Fibroblast of lung (primary cell): ENCODE data around the gene DCAF6. TPM values are rescaled to one million over a fixed set of nuclear protein-coding genes. Genes with fewer than 3 reads are reported as not detected.
"Not testable (repeated sequence)": the region's sequence is repeated elsewhere in the genome, so short reads cannot be mapped to it uniquely, and the experiment has no call there.

Experiments
- DNase-seq, 2 donors: peaks; one replicate each; pipeline versions ENCODE4 v3.0.0 to v3.0.0-alpha.2; 2010; ENCODE audit warnings: low read depth in 2 of 2
- H2AFZ ChIP-seq: 2 replicates; pipeline ENCODE4 v1.5.1; 2012; ENCODE audit warnings: low read length, control low read depth, inconsistent platforms
- H3K27ac ChIP-seq: 2 replicates; pipeline ENCODE4 v1.5.1; 2011; ENCODE audit warnings: low read length, control low read depth; ENCODE audit not compliant: insufficient read depth
- H3K27me3 ChIP-seq: 2 replicates; pipeline ENCODE4 v1.5.1; 2011; ENCODE audit warnings: mild to moderate bottlenecking, low read length; ENCODE audit not compliant: control insufficient read depth, insufficient read depth
- H3K36me3 ChIP-seq: 2 replicates; pipeline ENCODE4 v1.5.1; 2011; ENCODE audit warnings: low read length; ENCODE audit not compliant: control insufficient read depth, insufficient read depth
- H3K4me1 ChIP-seq: 2 replicates; pipeline ENCODE4 v1.5.1; 2011; ENCODE audit warnings: low read length; ENCODE audit not compliant: control insufficient read depth, insufficient read depth; ENCODE audit errors: extremely low read depth
- H3K4me2 ChIP-seq: 2 replicates; pipeline ENCODE4 v1.5.1; 2011; ENCODE audit warnings: low read length, control low read depth; ENCODE audit not compliant: insufficient read depth; ENCODE audit errors: extremely low read depth
- H3K4me3 ChIP-seq, 4 experiments: fragments of 200-600 bp in 1 of 4; sonication (generic) in 1 of 4; replicated peaks in 1 of 4; 2 replicates each; pipeline ENCODE4 v1.5.1; 2011 to 2016; ENCODE audit warnings: low read length in 4 of 4, low read depth in 3 of 4, mild to moderate bottlenecking in 3 of 4, control low read depth in 2 of 4, inconsistent platforms in 1 of 4, mixed read lengths in 1 of 4; ENCODE audit not compliant: insufficient read depth in 1 of 4; ENCODE audit errors: control extremely low read depth in 1 of 4
- H3K79me2 ChIP-seq: 2 replicates; pipeline ENCODE4 v1.5.1; 2012; ENCODE audit warnings: mild to moderate bottlenecking, low read length, inconsistent platforms; ENCODE audit not compliant: control insufficient read depth, insufficient read depth
- H3K9ac ChIP-seq: 2 replicates; pipeline ENCODE4 v1.5.1; 2011; ENCODE audit warnings: mild to moderate bottlenecking, low read length, control low read depth; ENCODE audit not compliant: insufficient read depth
- H3K9me3 ChIP-seq: 2 replicates; pipeline ENCODE4 v1.5.1; 2012; ENCODE audit warnings: low read depth, low read length; ENCODE audit not compliant: control insufficient read depth, insufficient read depth
- H4K20me1 ChIP-seq: 2 replicates; pipeline ENCODE4 v1.5.1; 2011; ENCODE audit warnings: low read length; ENCODE audit not compliant: control insufficient read depth, insufficient read depth; ENCODE audit errors: extremely low read depth
- EZH2 ChIP-seq: IDR thresholded peaks from 2 replicates; pipeline ENCODE4 v1.5.1; 2012; ENCODE audit warnings: low read length, control low read depth, mild to moderate bottlenecking; ENCODE audit errors: missing control alignments
- polyA minus RNA-seq: library from RNA; depleted of rRNA, polyadenylated mRNA; stranded (reverse); fragments of >200 nt; gene quantifications from 2 replicates; pipeline ENCODE4 v1.2.3, GENCODE V29; 2011; ENCODE audit warnings: low replicate concordance
- polyA plus RNA-seq, 2 donors: library from polyadenylated mRNA; depleted of rRNA in 1 of 2; stranded (reverse) in 1 of 2; unstranded in 1 of 2; fragments of >200 nt; gene quantifications; 2 replicates each; pipeline ENCODE4 v1.2.1, GENCODE V29; 2011 to 2012; ENCODE audit warnings: missing spikeins in 1 of 2
- total RNA-seq: library from RNA; depleted of rRNA; stranded (reverse); fragments of >200 nt; gene quantifications from 2 replicates; pipeline ENCODE4 v1.2.1, GENCODE V29; 2014
- TF ChIP-seq, protein P1 (sequence below), 2 donors: IDR thresholded peaks in 1 of 2; conservative IDR thresholded peaks in 1 of 2; 1 replicate in 1 of 2; 2 replicates in 1 of 2; pipeline ENCODE4 v1.5.1; 2011 to 2012; ENCODE audit warnings: low read length in 2 of 2, control low read depth in 1 of 2, inconsistent platforms in 1 of 2, low read depth in 1 of 2, mild to moderate bottlenecking in 1 of 2

The DCAF6 gene, protein sequence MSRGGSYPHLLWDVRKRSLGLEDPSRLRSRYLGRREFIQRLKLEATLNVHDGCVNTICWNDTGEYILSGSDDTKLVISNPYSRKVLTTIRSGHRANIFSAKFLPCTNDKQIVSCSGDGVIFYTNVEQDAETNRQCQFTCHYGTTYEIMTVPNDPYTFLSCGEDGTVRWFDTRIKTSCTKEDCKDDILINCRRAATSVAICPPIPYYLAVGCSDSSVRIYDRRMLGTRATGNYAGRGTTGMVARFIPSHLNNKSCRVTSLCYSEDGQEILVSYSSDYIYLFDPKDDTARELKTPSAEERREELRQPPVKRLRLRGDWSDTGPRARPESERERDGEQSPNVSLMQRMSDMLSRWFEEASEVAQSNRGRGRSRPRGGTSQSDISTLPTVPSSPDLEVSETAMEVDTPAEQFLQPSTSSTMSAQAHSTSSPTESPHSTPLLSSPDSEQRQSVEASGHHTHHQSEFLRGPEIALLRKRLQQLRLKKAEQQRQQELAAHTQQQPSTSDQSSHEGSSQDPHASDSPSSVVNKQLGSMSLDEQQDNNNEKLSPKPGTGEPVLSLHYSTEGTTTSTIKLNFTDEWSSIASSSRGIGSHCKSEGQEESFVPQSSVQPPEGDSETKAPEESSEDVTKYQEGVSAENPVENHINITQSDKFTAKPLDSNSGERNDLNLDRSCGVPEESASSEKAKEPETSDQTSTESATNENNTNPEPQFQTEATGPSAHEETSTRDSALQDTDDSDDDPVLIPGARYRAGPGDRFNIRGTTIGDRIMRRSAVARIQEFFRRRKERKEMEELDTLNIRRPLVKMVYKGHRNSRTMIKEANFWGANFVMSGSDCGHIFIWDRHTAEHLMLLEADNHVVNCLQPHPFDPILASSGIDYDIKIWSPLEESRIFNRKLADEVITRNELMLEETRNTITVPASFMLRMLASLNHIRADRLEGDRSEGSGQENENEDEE
- total RNA-seq = 64.4 and 71.1 TPM in 2 replicates
- polyA plus RNA-seq = 89.9 and 143 TPM in 2 replicates
- polyA plus RNA-seq (2012) = 51.6 and 73.7 TPM in 2 replicates
- 14.1 and 18.7 TPM in 2 replicates for polyA minus RNA-seq

DNA sequence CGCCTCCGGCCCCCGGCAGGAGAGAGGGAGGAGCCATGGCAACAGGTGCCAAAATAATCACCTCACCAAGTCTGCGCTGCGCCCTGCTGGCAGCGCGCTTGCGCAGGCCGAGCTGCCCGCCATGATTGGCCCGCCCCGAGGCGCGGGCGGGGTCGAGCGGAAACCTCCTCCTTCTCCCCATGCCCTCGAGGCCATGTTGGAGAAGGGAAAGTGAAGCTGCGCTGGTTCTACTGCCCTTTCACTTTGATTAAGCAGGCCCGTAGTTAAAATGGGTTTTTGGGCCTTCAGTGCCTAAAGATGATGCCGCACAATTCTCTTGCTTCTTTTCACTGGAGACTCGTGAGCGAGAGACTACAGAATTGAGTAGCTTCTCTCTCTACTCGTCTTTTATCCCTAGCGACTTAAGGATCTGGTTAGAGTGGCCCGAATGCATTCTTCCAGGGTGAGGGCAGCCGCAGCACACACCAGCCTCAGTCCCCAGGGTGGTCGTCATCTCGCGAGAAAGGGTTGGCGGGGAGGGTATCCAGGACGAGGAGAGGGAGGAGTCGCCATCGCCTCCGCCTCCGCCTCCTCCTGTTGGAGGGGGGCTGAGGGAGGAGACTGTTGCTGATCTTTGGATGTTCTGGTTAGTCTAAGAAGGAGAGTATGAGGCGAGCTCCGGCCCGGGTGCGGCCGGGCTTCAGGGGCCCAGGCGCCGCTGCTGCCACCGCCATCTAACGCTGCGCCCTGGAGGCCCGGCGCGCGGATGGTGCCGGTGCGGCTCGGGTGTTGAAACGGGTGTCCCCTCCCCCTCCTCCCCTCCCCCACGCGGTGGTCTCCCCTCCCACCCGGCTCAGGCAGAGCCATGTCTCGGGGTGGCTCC is at the start of gene DCAF6:
Gene DCAF6 (plus strand): TSS at position 616 of the 862 bp plus-strand sequence. CDS start 229 bp downstream, at position 845.
- peak within 1 kb of the TSS; percentile 85 to 94 (median 88) for H3K4me3 ChIP-seq
- no peaks in the 10 kb centered on the region for H3K36me3 ChIP-seq
- H3K4me1 ChIP-seq = no peaks in the 10 kb centered on the region
- H4K20me1 ChIP-seq = peaks cover 2% of the 10 kb centered on the region
- H2AFZ ChIP-seq = peak within 1 kb of the TSS; percentile 84
- peak within 1 kb of the TSS; percentile 98 for H3K27ac ChIP-seq
- H3K9ac ChIP-seq = peak within 1 kb of the TSS; percentile 85
- peaks cover 76% of the 10 kb centered on the region for H3K79me2 ChIP-seq
- no peaks in the 10 kb centered on the region for H3K27me3 ChIP-seq
- no peaks in the 10 kb centered on the region for H3K9me3 ChIP-seq
- peak within 1 kb of the TSS; percentile 96 for H3K4me2 ChIP-seq
- DNase-seq = peak; percentile 98 to 99
- TF ChIP-seq EZH2 = no peak
- TF ChIP-seq, protein P1, sequence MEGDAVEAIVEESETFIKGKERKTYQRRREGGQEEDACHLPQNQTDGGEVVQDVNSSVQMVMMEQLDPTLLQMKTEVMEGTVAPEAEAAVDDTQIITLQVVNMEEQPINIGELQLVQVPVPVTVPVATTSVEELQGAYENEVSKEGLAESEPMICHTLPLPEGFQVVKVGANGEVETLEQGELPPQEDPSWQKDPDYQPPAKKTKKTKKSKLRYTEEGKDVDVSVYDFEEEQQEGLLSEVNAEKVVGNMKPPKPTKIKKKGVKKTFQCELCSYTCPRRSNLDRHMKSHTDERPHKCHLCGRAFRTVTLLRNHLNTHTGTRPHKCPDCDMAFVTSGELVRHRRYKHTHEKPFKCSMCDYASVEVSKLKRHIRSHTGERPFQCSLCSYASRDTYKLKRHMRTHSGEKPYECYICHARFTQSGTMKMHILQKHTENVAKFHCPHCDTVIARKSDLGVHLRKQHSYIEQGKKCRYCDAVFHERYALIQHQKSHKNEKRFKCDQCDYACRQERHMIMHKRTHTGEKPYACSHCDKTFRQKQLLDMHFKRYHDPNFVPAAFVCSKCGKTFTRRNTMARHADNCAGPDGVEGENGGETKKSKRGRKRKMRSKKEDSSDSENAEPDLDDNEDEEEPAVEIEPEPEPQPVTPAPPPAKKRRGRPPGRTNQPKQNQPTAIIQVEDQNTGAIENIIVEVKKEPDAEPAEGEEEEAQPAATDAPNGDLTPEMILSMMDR (conservative IDR thresholded peaks at IDR 0.05 in 1 of 2, IDR thresholded peaks at IDR 0.05 in 1 of 2; ENCODE audit: low read depth in 1 of 2, low read length in 2 of 2) = no peak

DNA sequence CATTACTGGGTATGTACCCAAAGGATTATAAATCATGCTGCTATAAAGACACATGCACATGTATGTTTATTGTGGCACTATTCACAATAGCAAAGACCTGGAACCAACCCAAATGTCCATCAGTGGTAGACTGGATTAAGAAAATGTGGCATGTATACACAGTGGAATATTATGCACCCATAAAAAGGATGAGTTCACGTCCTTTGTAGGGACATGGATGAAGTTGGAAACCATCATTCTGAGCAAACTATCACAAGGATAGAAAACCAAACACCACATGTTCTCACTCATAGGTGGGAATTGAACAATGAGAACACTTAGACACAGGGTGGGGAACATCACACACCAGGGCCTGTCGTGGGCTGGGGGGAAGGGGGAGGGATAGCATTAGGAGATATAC is 49.3 kb upstream of the DCAF6 start:
- H3K27me3 ChIP-seq, H3K4me3 ChIP-seq, H4K20me1 ChIP-seq, DNase-seq, H3K9me3 ChIP-seq, H3K36me3 ChIP-seq, H3K4me1 ChIP-seq, H3K4me2 ChIP-seq, H3K9ac ChIP-seq, H2AFZ ChIP-seq, H3K79me2 ChIP-seq, H3K27ac ChIP-seq: not testable (repeated sequence)

DNA sequence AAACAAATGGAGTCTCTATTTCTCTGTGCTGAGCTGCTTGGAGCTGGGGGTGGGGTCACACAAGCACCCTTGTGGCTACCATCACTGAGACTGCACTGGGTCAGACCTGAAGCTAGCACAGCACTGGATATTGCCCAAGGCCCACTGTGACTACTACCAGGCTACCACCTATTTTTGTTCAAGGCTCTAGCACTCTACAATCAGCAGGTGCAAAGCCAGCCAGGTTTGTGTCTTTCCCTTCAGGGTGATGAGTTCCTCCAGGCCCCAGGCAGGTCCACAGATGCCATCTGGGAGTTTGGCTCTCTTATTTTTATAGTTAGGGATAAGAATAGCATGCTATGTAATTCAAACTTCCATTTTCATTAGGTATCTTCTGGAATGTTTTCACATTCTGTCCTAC is 46.1 kb upstream of the DCAF6 start:
- no peaks in the 10 kb centered on the region for H3K4me1 ChIP-seq
- H3K27me3 ChIP-seq = no peaks in the 10 kb centered on the region
- H3K79me2 ChIP-seq = no peaks in the 10 kb centered on the region
- H3K27ac ChIP-seq = no peak overlapping the region
- H2AFZ ChIP-seq = no peak overlapping the region
- H3K4me3 ChIP-seq = no peak overlapping the region
- no peaks in the 10 kb centered on the region for H3K36me3 ChIP-seq
- no peak overlapping the region for H3K9ac ChIP-seq
- no peak for DNase-seq
- TF ChIP-seq, protein P1 (conservative IDR thresholded peaks at IDR 0.05 in 1 of 2, IDR thresholded peaks at IDR 0.05 in 1 of 2; ENCODE audit: low read depth in 1 of 2, low read length in 2 of 2) = no peak
- TF ChIP-seq EZH2 = no peak
- H4K20me1 ChIP-seq = no peaks in the 10 kb centered on the region
- no peaks in the 10 kb centered on the region for H3K9me3 ChIP-seq
- no peak overlapping the region for H3K4me2 ChIP-seq
